ENCODE data around the gene PEX14. TPM values are rescaled to one million over a fixed set of nuclear protein-coding genes. Genes with fewer than 3 reads are reported as not detected.

Gene PEX14
- total RNA-seq, 1 donor from 2014 or later: 19.2 TPM

DNA sequence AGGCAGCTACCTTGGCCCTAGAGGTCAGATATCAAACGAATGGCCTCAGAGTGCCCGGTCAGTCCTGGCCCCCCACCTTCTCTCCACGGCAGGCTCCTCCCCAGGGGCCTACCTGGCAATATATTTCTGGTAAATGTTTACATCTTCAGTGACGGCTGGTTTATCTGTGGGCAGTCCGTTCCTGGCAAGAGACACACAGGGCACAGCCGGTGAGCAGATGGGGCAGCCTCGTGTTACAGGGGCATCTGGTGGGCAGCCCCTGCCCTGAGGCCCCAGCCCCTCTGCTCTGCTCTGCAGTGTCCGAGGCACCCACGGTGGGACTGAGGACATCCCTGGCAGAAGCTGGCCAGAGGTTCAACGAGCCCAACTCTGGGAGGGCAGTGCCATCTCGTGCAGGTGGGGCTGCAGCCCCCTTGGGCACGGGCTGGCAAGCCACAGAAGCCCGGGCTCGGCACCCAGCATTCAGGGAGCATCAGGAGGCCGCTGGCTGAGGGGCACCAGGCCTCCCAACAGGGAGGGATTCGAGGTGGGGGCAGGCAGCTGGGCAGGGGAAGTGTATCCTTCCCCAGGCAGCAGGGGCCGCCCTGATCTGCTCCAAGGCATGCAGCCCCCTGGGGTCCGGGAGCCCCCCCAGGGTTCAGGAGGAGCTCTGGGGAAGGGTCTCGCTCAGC is 183.8 kb downstream of the PEX14 start:
- H3K4me3 ChIP-seq (ENCODE audit: low read depth, low read length): no peak overlapping the region

DNA sequence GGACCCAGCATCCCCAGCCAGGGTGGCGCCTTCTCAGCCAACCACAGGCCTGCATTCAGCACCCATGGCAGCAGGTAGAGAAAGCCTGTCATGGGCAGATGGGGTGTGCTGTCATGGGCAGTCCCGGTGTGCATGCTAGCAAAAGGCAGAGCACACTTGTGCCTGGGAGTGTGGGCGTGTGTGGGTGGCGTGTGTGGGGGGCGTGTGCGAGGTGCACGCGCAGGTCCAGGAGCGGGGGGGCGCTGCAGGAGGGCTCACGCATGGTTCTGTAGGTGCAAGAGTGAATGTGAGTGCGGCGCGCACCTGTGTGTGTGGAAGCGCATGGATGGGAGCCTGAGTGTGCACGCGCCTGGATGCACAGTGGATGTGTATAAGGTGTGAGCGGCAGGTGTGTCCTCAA is 184.5 kb downstream of the PEX14 start:
- no peak for DNase-seq (ENCODE audit: low read depth)
- TF ChIP-seq, protein P1, sequence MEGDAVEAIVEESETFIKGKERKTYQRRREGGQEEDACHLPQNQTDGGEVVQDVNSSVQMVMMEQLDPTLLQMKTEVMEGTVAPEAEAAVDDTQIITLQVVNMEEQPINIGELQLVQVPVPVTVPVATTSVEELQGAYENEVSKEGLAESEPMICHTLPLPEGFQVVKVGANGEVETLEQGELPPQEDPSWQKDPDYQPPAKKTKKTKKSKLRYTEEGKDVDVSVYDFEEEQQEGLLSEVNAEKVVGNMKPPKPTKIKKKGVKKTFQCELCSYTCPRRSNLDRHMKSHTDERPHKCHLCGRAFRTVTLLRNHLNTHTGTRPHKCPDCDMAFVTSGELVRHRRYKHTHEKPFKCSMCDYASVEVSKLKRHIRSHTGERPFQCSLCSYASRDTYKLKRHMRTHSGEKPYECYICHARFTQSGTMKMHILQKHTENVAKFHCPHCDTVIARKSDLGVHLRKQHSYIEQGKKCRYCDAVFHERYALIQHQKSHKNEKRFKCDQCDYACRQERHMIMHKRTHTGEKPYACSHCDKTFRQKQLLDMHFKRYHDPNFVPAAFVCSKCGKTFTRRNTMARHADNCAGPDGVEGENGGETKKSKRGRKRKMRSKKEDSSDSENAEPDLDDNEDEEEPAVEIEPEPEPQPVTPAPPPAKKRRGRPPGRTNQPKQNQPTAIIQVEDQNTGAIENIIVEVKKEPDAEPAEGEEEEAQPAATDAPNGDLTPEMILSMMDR (conservative IDR thresholded peaks at IDR 0.05; ENCODE audit: low read depth, low read length): no peak
- no peak overlapping the region for H3K4me3 ChIP-seq (ENCODE audit: low read depth, low read length)

More for the DNA sequence above, 183.8 kb downstream of the PEX14 start:
- no peak for DNase-seq (ENCODE audit: low read depth)
- TF ChIP-seq, protein P1 (conservative IDR thresholded peaks at IDR 0.05; ENCODE audit: low read depth, low read length): no peak

DNA sequence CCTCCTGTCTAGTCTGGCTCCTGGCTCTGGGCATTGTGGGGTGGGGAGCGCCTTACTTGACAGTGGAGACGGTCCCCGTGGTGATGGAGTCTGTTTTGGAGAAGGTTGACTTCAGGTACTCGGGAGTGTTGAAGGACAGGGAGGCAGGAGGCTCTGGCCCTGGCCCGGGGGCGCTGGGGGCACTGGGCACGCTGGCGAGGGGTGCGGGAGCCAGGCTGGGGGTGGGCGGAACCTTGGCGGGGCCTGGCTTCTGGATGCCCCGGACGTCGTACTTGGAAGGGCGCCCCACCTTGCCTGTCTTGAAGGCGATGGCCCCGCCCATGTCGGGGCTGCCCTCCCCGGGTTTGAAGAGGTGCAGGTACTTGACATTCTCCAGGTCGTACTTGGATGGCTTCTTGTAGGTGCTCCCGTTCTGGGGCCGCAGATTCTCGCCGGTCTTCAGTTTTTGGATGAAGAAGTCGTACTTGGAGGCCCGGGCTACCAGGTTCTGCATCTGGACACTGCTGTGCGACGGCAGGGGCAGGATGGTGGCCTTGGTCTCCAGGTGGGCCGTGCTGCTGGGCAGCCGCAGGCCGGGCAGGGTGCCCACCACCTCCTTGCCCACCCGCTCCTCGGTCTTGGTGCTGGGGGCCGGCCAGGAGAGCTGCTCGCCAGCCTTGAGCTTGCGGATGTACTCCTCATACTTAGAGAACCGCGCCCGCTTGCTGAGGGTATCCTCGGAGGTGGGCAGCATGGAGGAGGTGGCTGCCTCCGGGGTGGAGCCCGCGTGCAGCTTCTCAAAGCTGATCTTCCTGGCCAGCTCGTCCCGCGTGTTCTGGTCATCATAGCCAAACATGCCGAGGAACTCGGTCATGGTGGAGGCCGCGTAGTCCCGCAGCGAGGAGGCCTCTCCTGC is 185.1 kb downstream of the PEX14 start:
- no peak for DNase-seq (ENCODE audit: low read depth)
- no peak overlapping the region for H3K4me3 ChIP-seq (ENCODE audit: low read depth, low read length)
- TF ChIP-seq, protein P1 (conservative IDR thresholded peaks at IDR 0.05; ENCODE audit: low read depth, low read length): no peak

DNA sequence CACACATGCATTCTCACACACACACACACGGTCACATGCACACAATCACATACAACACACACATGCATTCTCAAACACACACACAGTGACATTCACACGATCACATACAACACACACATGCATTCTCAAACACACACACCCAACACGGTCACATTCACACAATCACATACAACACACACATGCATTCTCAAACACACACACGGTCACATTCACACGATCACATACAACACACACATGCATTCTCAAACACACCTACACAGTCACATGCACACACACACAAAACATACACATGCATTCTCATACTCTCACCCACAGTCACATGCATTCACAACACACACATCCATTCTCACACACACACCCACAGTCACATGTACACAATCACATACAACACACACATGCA is 186.7 kb downstream of the PEX14 start:
- TF ChIP-seq, protein P1 (conservative IDR thresholded peaks at IDR 0.05; ENCODE audit: low read depth, low read length): no peak
- DNase-seq (ENCODE audit: low read depth): no peak

DNA sequence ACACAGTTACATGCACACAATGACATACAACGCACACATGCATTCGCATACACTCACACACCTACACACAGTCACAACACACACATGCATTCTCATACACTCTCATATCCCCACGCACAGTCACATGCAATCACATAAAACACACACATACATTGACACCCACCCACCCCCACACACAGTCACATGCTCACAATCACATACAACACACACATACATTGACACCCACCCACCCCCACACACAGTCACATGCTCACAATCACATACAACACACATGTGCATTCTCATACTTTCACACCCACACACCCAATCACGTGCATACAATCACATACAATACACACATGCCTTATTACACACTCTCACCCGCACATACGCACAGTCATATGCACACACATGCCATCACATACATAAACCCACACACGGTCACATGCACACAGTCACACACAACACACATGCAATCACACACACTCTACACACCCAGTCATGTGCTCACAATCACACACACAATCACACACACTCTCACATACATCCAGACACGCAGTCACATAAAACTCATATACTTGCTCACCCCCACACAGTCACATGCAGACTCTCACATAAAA is 187.4 kb downstream of the PEX14 start:
- DNase-seq (ENCODE audit: low read depth): no peak
- TF ChIP-seq, protein P1 (conservative IDR thresholded peaks at IDR 0.05; ENCODE audit: low read depth, low read length): no peak
- H3K4me3 ChIP-seq (ENCODE audit: low read depth, low read length): no peak overlapping the region

More for the DNA sequence above, 186.7 kb downstream of the PEX14 start:
- no peak overlapping the region for H3K4me3 ChIP-seq (ENCODE audit: low read depth, low read length)

DNA sequence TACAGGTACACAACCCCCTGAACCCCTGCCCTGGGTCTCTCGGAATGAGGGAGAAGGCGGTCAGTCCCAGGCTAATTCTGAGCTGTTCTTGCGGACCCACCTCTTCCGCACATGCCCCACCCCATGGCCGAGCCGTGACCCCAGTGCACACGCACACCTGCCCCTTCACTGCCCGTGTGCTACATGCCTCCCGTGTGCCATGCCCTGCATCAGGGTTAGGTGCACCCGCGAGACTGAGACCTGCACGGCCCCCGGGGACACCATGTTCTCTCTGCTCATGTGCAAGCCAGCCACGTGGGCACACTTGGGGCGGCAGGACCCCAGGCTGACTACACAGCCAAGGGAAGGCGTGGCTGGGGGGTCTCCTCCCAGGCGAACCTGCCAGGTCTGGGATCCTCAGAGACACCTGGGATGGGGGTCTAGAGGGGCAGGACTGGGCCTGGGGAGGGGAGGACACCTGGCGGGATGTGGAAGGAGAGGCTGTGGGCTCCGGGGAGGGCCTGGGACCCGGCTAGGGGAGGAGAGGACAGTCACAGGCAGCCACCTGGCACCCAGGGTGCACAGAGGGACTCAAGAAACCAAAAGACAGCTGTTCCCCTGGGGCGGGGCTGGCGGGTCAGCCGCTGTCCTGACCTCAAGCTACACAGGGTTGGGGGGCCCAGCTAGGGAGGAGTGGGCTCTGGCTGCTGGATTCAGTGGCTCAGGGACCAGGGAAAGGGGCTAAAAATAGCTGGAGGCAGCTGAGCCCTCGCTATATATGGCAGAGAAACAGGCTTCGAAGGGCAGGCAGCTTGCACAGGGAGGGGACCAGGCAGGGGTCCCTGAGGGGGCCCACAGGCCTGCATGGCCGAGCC is 188.3 kb downstream of the PEX14 start:
- DNase-seq (ENCODE audit: low read depth): no peak
- no peak overlapping the region for H3K4me3 ChIP-seq (ENCODE audit: low read depth, low read length)
- TF ChIP-seq, protein P1 (conservative IDR thresholded peaks at IDR 0.05; ENCODE audit: low read depth, low read length): no peak

All from epithelial cell of proximal tubule (primary cell).